22Rv1 (cell line): ENCODE results near the gene WNT2.

Experiments
- CTCF ChIP-seq: fragments of 450-650 bp; IDR thresholded peaks from 2 replicates; pipeline ENCODE4 v1.5.1; 2017; ENCODE audit warnings: mild to moderate bottlenecking
- ZFX ChIP-seq: fragments of 450-650 bp; IDR thresholded peaks from 2 replicates; pipeline ENCODE4 v1.6.1; 2017; ENCODE audit warnings: antibody characterized with exemption, borderline replicate concordance

GRCh38 chr7:117274951-117275350 lies 47.9 kb downstream of the WNT2 start:
- TF ChIP-seq CTCF (no peak), ZFX (no peak)
